ENCODE results near the gene CUL4A. TPM values are rescaled to one million over a fixed set of nuclear protein-coding genes. Genes with fewer than 3 reads are reported as not detected.

The CUL4A gene
- total and polyA plus RNA-seq, 9 of the 15 experiments (the other 6 are each of a cell fraction or from before 2014, with no cell fraction given) = 21.1 to 92.0 (median 63.2) TPM

- TF ChIP-seq HSF4 (CRISPR knock-in tag; IDR thresholded peaks at IDR 0.05; ENCODE audit: borderline replicate concordance) = no peak
- no peak for TF ChIP-seq NR1H2 (CRISPR knock-in tag; IDR thresholded peaks at IDR 0.05)
- no peak for TF ChIP-seq ZBTB33 (CRISPR knock-in tag; IDR thresholded peaks at IDR 0.05)
Observed at GRCh38 chr13:113315992-113316391, 106.6 kb downstream of the CUL4A start (continued).

Small RNA genes within 50 kb of the gene (microRNA-seq; reads per million reads assigned to microRNA genes)
- gene MIR8075 (ENCODE audit: borderline microRNAs expressed) = not detected

Small RNA genes within 50 kb of the gene (small RNA-seq; reads per million reads assigned to genes)
- gene AL137002.1 (not detected), gene MIR8075 (not detected)

Other genes starting within 250 kb of the CUL4A start
Only the 7 nearest of the 8 such genes appear.
- 0.05 TPM in 1 of 2 replicates, not detected in the other for gene MCF2L, start 240.4 kb upstream of the CUL4A start, total RNA-seq (2014; rRNA removed)
- gene MCF2L, start 240.4 kb upstream of the CUL4A start, total RNA-seq (2014; rRNA removed; fragmentation: Illumina TruSeq; extraction: Trizol) = not detected in 2 replicates
- gene MCF2L, start 240.4 kb upstream of the CUL4A start, total RNA-seq (2015; rRNA removed; fragmentation: Illumina TruSeq; extraction: Trizol) = 0.11 and 0.25 TPM in 2 replicates
- gene MCF2L, start 240.4 kb upstream of the CUL4A start, total RNA-seq (2021) = 0.18 and 0.56 TPM in 2 replicates
- gene MCF2L, start 240.4 kb upstream of the CUL4A start, polyA plus RNA-seq (2011; rRNA removed) = 0.18 TPM in 1 of 2 replicates, not detected in the other
- gene MCF2L, start 240.4 kb upstream of the CUL4A start, polyA plus RNA-seq (2014; fragmentation: Illumina TruSeq; extraction: Trizol) = not detected in 2 replicates
- gene MCF2L, start 240.4 kb upstream of the CUL4A start, polyA plus RNA-seq (2014; fragmentation: Nextera tagmentation; extraction: Ambion mirVana) = not detected
- not detected in 2 replicates for gene MCF2L, start 240.4 kb upstream of the CUL4A start, polyA plus RNA-seq (2014; rRNA removed)
- gene F7, start 103.8 kb upstream of the CUL4A start, total RNA-seq (2014; rRNA removed) = not detected in 2 replicates
- not detected in 2 replicates for gene F7, start 103.8 kb upstream of the CUL4A start, total RNA-seq (2014; rRNA removed; fragmentation: Illumina TruSeq; extraction: Trizol)
- not detected in 2 replicates for gene F7, start 103.8 kb upstream of the CUL4A start, total RNA-seq (2015; rRNA removed; fragmentation: Illumina TruSeq; extraction: Trizol)
- gene F7, start 103.8 kb upstream of the CUL4A start, total RNA-seq (2021) = not detected in 2 replicates
- not detected in 2 replicates for gene F7, start 103.8 kb upstream of the CUL4A start, polyA plus RNA-seq (2011; rRNA removed)
- not detected in 2 replicates for gene F7, start 103.8 kb upstream of the CUL4A start, polyA plus RNA-seq (2014; fragmentation: Illumina TruSeq; extraction: Trizol)
- not detected for gene F7, start 103.8 kb upstream of the CUL4A start, polyA plus RNA-seq (2014; fragmentation: Nextera tagmentation; extraction: Ambion mirVana)
- gene F7, start 103.8 kb upstream of the CUL4A start, polyA plus RNA-seq (2014; rRNA removed) = 0.13 TPM in 1 of 2 replicates, not detected in the other
- 0.09 TPM in 1 of 2 replicates, not detected in the other for gene F10, start 86.8 kb upstream of the CUL4A start, total RNA-seq (2014; rRNA removed)
- gene F10, start 86.8 kb upstream of the CUL4A start, total RNA-seq (2014; rRNA removed; fragmentation: Illumina TruSeq; extraction: Trizol) = not detected in 2 replicates
- gene F10, start 86.8 kb upstream of the CUL4A start, total RNA-seq (2015; rRNA removed; fragmentation: Illumina TruSeq; extraction: Trizol) = not detected in 2 replicates
- gene F10, start 86.8 kb upstream of the CUL4A start, total RNA-seq (2021) = 0.20 TPM in 1 of 2 replicates, not detected in the other
- gene F10, start 86.8 kb upstream of the CUL4A start, polyA plus RNA-seq (2011; rRNA removed) = not detected in 2 replicates
- gene F10, start 86.8 kb upstream of the CUL4A start, polyA plus RNA-seq (2014; fragmentation: Illumina TruSeq; extraction: Trizol) = 0.07 TPM in 1 of 2 replicates, not detected in the other
- gene F10, start 86.8 kb upstream of the CUL4A start, polyA plus RNA-seq (2014; fragmentation: Nextera tagmentation; extraction: Ambion mirVana) = under 1 TPM in 1 of 2 experiments, not detected in 1; 0.04 TPM
- gene F10, start 86.8 kb upstream of the CUL4A start, polyA plus RNA-seq (2014; rRNA removed) = 0.07 TPM in 1 of 2 replicates, not detected in the other
- gene PROZ, start 51.0 kb upstream of the CUL4A start, total RNA-seq (2014; rRNA removed) = not detected in 2 replicates
- not detected in 2 replicates for gene PROZ, start 51.0 kb upstream of the CUL4A start, total RNA-seq (2014; rRNA removed; fragmentation: Illumina TruSeq; extraction: Trizol)
- not detected in 2 replicates for gene PROZ, start 51.0 kb upstream of the CUL4A start, total RNA-seq (2015; rRNA removed; fragmentation: Illumina TruSeq; extraction: Trizol)
- not detected in 2 replicates for gene PROZ, start 51.0 kb upstream of the CUL4A start, total RNA-seq (2021)
- not detected in 2 replicates for gene PROZ, start 51.0 kb upstream of the CUL4A start, polyA plus RNA-seq (2011; rRNA removed)
- not detected in 2 replicates for gene PROZ, start 51.0 kb upstream of the CUL4A start, polyA plus RNA-seq (2014; fragmentation: Illumina TruSeq; extraction: Trizol)
- gene PROZ, start 51.0 kb upstream of the CUL4A start, polyA plus RNA-seq (2014; fragmentation: Nextera tagmentation; extraction: Ambion mirVana) = not detected
- gene PROZ, start 51.0 kb upstream of the CUL4A start, polyA plus RNA-seq (2014; rRNA removed) = not detected in 2 replicates
- 39.6 and 45.0 TPM in 2 replicates for gene PCID2, start 944 bp upstream of the CUL4A start, total RNA-seq (2014; rRNA removed)
- gene PCID2, start 944 bp upstream of the CUL4A start, total RNA-seq (2014; rRNA removed; fragmentation: Illumina TruSeq; extraction: Trizol) = 59.6 and 60.7 TPM in 2 replicates
- gene PCID2, start 944 bp upstream of the CUL4A start, total RNA-seq (2015; rRNA removed; fragmentation: Illumina TruSeq; extraction: Trizol) = 44.0 and 46.0 TPM in 2 replicates
- 44.0 and 47.8 TPM in 2 replicates for gene PCID2, start 944 bp upstream of the CUL4A start, total RNA-seq (2021)
- 103 and 117 TPM in 2 replicates for gene PCID2, start 944 bp upstream of the CUL4A start, polyA plus RNA-seq (2011; rRNA removed)
- 48.1 and 49.5 TPM in 2 replicates for gene PCID2, start 944 bp upstream of the CUL4A start, polyA plus RNA-seq (2014; fragmentation: Illumina TruSeq; extraction: Trizol)
- gene PCID2, start 944 bp upstream of the CUL4A start, polyA plus RNA-seq (2014; fragmentation: Nextera tagmentation; extraction: Ambion mirVana) = 10 to 100 TPM; 67.8 to 87.4 TPM
- gene PCID2, start 944 bp upstream of the CUL4A start, polyA plus RNA-seq (2014; rRNA removed) = 60.8 and 61.7 TPM in 2 replicates
- gene LAMP1, start 87.6 kb downstream of the CUL4A start, total RNA-seq (2014; rRNA removed) = 30.9 and 32.5 TPM in 2 replicates
- 19.5 and 22.1 TPM in 2 replicates for gene LAMP1, start 87.6 kb downstream of the CUL4A start, total RNA-seq (2014; rRNA removed; fragmentation: Illumina TruSeq; extraction: Trizol)
- gene LAMP1, start 87.6 kb downstream of the CUL4A start, total RNA-seq (2015; rRNA removed; fragmentation: Illumina TruSeq; extraction: Trizol) = 34.8 and 35.6 TPM in 2 replicates
- gene LAMP1, start 87.6 kb downstream of the CUL4A start, total RNA-seq (2021) = 63.7 and 70.1 TPM in 2 replicates
- gene LAMP1, start 87.6 kb downstream of the CUL4A start, polyA plus RNA-seq (2011; rRNA removed) = 23.2 and 27.6 TPM in 2 replicates
- 31.5 and 40.4 TPM in 2 replicates for gene LAMP1, start 87.6 kb downstream of the CUL4A start, polyA plus RNA-seq (2014; fragmentation: Illumina TruSeq; extraction: Trizol)
- 1 to 10 TPM; 2.2 to 2.5 TPM for gene LAMP1, start 87.6 kb downstream of the CUL4A start, polyA plus RNA-seq (2014; fragmentation: Nextera tagmentation; extraction: Ambion mirVana)
- gene LAMP1, start 87.6 kb downstream of the CUL4A start, polyA plus RNA-seq (2014; rRNA removed) = 28.7 and 30.5 TPM in 2 replicates
- 7.9 and 9.9 TPM in 2 replicates for gene GRTP1, start 154.5 kb downstream of the CUL4A start, total RNA-seq (2014; rRNA removed)
- 6.6 and 7.8 TPM in 2 replicates for gene GRTP1, start 154.5 kb downstream of the CUL4A start, total RNA-seq (2014; rRNA removed; fragmentation: Illumina TruSeq; extraction: Trizol)
- gene GRTP1, start 154.5 kb downstream of the CUL4A start, total RNA-seq (2015; rRNA removed; fragmentation: Illumina TruSeq; extraction: Trizol) = 8.4 and 9.0 TPM in 2 replicates
- gene GRTP1, start 154.5 kb downstream of the CUL4A start, total RNA-seq (2021) = 14.7 and 15.0 TPM in 2 replicates
- gene GRTP1, start 154.5 kb downstream of the CUL4A start, polyA plus RNA-seq (2011; rRNA removed) = 9.0 and 10.3 TPM in 2 replicates
- 9.8 and 10.9 TPM in 2 replicates for gene GRTP1, start 154.5 kb downstream of the CUL4A start, polyA plus RNA-seq (2014; fragmentation: Illumina TruSeq; extraction: Trizol)
- 1 to 10 TPM in 1 of 2 experiments, under 1 TPM in 1; 0.28 to 1.6 TPM for gene GRTP1, start 154.5 kb downstream of the CUL4A start, polyA plus RNA-seq (2014; fragmentation: Nextera tagmentation; extraction: Ambion mirVana)
- gene GRTP1, start 154.5 kb downstream of the CUL4A start, polyA plus RNA-seq (2014; rRNA removed) = 12.9 and 17.7 TPM in 2 replicates

Measured in K562 (cell line).